ENCODE data around the gene CHCHD6. TPM values are rescaled to one million over a fixed set of nuclear protein-coding genes. Genes with fewer than 3 reads are reported as not detected.

CHCHD6 gene
- total RNA-seq, 1 donor from 2014 or later: 17.2 TPM

- no peak for TF ChIP-seq CTCF (IDR thresholded peaks at IDR 0.05; ENCODE audit: partially characterized antibody, unreplicated experiment)
- no peak for DNase-seq
- Mint-ChIP-seq H3K9me3 (ENCODE audit: unreplicated experiment) (peaks cover 4% of the 10 kb centered on the region), H3K4me1 (ENCODE audit: low read depth, unreplicated experiment) (no peaks in the 10 kb centered on the region), H3K4me3 (ENCODE audit: unreplicated experiment) (no peak overlapping the region), H3K36me3 (ENCODE audit: unreplicated experiment) (peaks cover 24% of the 10 kb centered on the region), H3K27ac (ENCODE audit: unreplicated experiment) (no peak overlapping the region), H3K27me3 (ENCODE audit: unreplicated experiment) (no peaks in the 10 kb centered on the region)
Observed at GRCh38 chr3:126723237-126723636, 19.2 kb downstream of the CHCHD6 start.

- Mint-ChIP-seq H3K4me1 (ENCODE audit: low read depth, unreplicated experiment) (no peaks in the 10 kb centered on the region), H3K27ac (ENCODE audit: unreplicated experiment) (no peak overlapping the region)
- DNase-seq: no peak
Observed at GRCh38 chr3:126723801-126724200, 19.8 kb downstream of the CHCHD6 start.

GRCh38 chr3:126728680-126729079, 24.6 kb downstream of the CHCHD6 start:
- no peak overlapping the region for H3K27ac Mint-ChIP-seq (ENCODE audit: unreplicated experiment)
- no peak for DNase-seq
- H3K9me3 Mint-ChIP-seq (ENCODE audit: unreplicated experiment): peaks cover 9% of the 10 kb centered on the region
- peaks cover 32% of the 10 kb centered on the region for H3K36me3 Mint-ChIP-seq (ENCODE audit: unreplicated experiment)
- TF ChIP-seq CTCF (IDR thresholded peaks at IDR 0.05; ENCODE audit: partially characterized antibody, unreplicated experiment): no peak
- H3K4me1 Mint-ChIP-seq (ENCODE audit: low read depth, unreplicated experiment): peaks cover 10% of the 10 kb centered on the region
- no peaks in the 10 kb centered on the region for H3K27me3 Mint-ChIP-seq (ENCODE audit: unreplicated experiment)
- no peak overlapping the region for H3K4me3 Mint-ChIP-seq (ENCODE audit: unreplicated experiment)

More at GRCh38 chr3:126723801-126724200, 19.8 kb downstream of the CHCHD6 start:
- H3K27me3 Mint-ChIP-seq (ENCODE audit: unreplicated experiment): no peaks in the 10 kb centered on the region
- H3K9me3 Mint-ChIP-seq (ENCODE audit: unreplicated experiment): peaks cover 4% of the 10 kb centered on the region
- peaks cover 24% of the 10 kb centered on the region for H3K36me3 Mint-ChIP-seq (ENCODE audit: unreplicated experiment)
- no peak overlapping the region for H3K4me3 Mint-ChIP-seq (ENCODE audit: unreplicated experiment)
- TF ChIP-seq CTCF (IDR thresholded peaks at IDR 0.05; ENCODE audit: partially characterized antibody, unreplicated experiment): no peak

- peaks cover 21% of the 10 kb centered on the region for H3K4me1 Mint-ChIP-seq (ENCODE audit: low read depth, unreplicated experiment)
- no peak overlapping the region for H3K27ac Mint-ChIP-seq (ENCODE audit: unreplicated experiment)
- no peak for DNase-seq
- H3K27me3 Mint-ChIP-seq (ENCODE audit: unreplicated experiment): peaks cover 2% of the 10 kb centered on the region
- TF ChIP-seq CTCF (IDR thresholded peaks at IDR 0.05; ENCODE audit: partially characterized antibody, unreplicated experiment): no peak
- peaks cover 30% of the 10 kb centered on the region for H3K36me3 Mint-ChIP-seq (ENCODE audit: unreplicated experiment)
- peaks cover 12% of the 10 kb centered on the region for H3K9me3 Mint-ChIP-seq (ENCODE audit: unreplicated experiment)
- no peak overlapping the region for H3K4me3 Mint-ChIP-seq (ENCODE audit: unreplicated experiment)
Observed at GRCh38 chr3:126730376-126730775, 26.3 kb downstream of the CHCHD6 start.

- Mint-ChIP-seq H3K9me3 (ENCODE audit: unreplicated experiment) (peaks cover 11% of the 10 kb centered on the region), H3K27ac (ENCODE audit: unreplicated experiment) (no peak overlapping the region), H3K4me1 (ENCODE audit: low read depth, unreplicated experiment) (peaks cover 21% of the 10 kb centered on the region), H3K27me3 (ENCODE audit: unreplicated experiment) (peaks cover 2% of the 10 kb centered on the region), H3K36me3 (ENCODE audit: unreplicated experiment) (peaks cover 23% of the 10 kb centered on the region), H3K4me3 (ENCODE audit: unreplicated experiment) (no peak overlapping the region)
- TF ChIP-seq CTCF (IDR thresholded peaks at IDR 0.05; ENCODE audit: partially characterized antibody, unreplicated experiment): no peak
- DNase-seq: no peak
Observed at GRCh38 chr3:126731044-126731443, 27.0 kb downstream of the CHCHD6 start.
